Measurements from ENCODE around the gene SASH1.

DNA sequence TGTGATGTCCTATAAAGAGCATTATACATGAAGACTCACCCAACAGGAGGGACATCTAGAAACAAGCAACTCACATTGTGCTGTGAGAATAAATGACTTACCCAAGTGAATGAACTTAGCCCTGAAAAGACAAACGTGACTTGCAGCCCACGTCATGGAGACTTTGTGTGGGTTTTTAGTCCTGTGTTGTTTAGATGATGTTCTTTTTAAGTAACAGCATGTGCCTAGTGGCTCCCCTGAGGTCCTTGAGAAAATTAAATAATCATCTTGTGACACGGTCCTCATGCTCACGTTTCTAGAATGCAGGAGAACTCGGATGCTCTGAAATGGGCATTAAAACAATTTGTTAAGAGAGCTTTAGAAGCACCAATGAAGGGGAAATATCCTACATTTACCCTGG lies 165.1 kb downstream of the SASH1 start:
- TF ChIP-seq ZNF555 (tag by site-specific recombination; conservative IDR thresholded peaks at IDR 0.05) (no peak), TSHZ1 (tag by site-specific recombination; IDR thresholded peaks at IDR 0.05; ENCODE audit: borderline replicate concordance) (no peak), ZNF623 (tag by site-specific recombination; IDR thresholded peaks at IDR 0.05) (no peak), ZNF37A (tag by site-specific recombination; IDR thresholded peaks at IDR 0.05) (no peak), CTCF (tag by site-specific recombination; IDR thresholded peaks at IDR 0.05) (no peak), ZNF184 (tag by site-specific recombination; IDR thresholded peaks at IDR 0.05) (no peak), HOXA7 (CRISPR knock-in tag; IDR thresholded peaks at IDR 0.05; ENCODE audit: borderline replicate concordance) (no peak), BCL11A (tag by site-specific recombination; IDR thresholded peaks at IDR 0.05; ENCODE audit: low read depth) (no peak)

All from HEK293 (cell line).